ENCODE data around the gene KLHL15. TPM values are rescaled to one million over a fixed set of nuclear protein-coding genes. Genes with fewer than 3 reads are reported as not detected.
A peak's percentile ranks its signal among the peaks of the same experiment; 100 is the strongest.

KLHL15 gene
- total RNA-seq, 1 donor = 8.7 TPM

- DNase-seq (ENCODE audit: insufficient read length, low spot score, missing footprints) = no peak
- Histone ChIP-seq H3K27ac (ENCODE audit: low read depth, low read length) (no peak overlapping the region), H3K9me3 (ENCODE audit: low read depth, low read length) (no peaks in the 10 kb centered on the region), H3K4me2 (ENCODE audit: insufficient read depth, low read length) (no peak overlapping the region), H3K4me1 (ENCODE audit: insufficient read depth, low read length) (peaks cover 6% of the 10 kb centered on the region), H4K20me1 (ENCODE audit: insufficient read depth, low read length) (peaks cover 4% of the 10 kb centered on the region), H2AFZ (ENCODE audit: low read length) (no peak overlapping the region), H3K36me3 (ENCODE audit: insufficient read depth, low read length) (peaks cover 5% of the 10 kb centered on the region), H3K79me2 (ENCODE audit: insufficient read depth, low read length) (peaks cover 74% of the 10 kb centered on the region), H3K27me3 (ENCODE audit: insufficient read depth, low read length) (no peaks in the 10 kb centered on the region), H3K4me3 (ENCODE audit: insufficient read depth, low read length) (no peak overlapping the region)
- TF ChIP-seq, protein P1, sequence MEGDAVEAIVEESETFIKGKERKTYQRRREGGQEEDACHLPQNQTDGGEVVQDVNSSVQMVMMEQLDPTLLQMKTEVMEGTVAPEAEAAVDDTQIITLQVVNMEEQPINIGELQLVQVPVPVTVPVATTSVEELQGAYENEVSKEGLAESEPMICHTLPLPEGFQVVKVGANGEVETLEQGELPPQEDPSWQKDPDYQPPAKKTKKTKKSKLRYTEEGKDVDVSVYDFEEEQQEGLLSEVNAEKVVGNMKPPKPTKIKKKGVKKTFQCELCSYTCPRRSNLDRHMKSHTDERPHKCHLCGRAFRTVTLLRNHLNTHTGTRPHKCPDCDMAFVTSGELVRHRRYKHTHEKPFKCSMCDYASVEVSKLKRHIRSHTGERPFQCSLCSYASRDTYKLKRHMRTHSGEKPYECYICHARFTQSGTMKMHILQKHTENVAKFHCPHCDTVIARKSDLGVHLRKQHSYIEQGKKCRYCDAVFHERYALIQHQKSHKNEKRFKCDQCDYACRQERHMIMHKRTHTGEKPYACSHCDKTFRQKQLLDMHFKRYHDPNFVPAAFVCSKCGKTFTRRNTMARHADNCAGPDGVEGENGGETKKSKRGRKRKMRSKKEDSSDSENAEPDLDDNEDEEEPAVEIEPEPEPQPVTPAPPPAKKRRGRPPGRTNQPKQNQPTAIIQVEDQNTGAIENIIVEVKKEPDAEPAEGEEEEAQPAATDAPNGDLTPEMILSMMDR (IDR thresholded peaks at IDR 0.05; ENCODE audit: extremely low read depth, low read depth, low read length) = no peak
These were observed 8.2 kb downstream of the KLHL15 start for GRCh38 chrX:24018809-24019208.

DNA sequence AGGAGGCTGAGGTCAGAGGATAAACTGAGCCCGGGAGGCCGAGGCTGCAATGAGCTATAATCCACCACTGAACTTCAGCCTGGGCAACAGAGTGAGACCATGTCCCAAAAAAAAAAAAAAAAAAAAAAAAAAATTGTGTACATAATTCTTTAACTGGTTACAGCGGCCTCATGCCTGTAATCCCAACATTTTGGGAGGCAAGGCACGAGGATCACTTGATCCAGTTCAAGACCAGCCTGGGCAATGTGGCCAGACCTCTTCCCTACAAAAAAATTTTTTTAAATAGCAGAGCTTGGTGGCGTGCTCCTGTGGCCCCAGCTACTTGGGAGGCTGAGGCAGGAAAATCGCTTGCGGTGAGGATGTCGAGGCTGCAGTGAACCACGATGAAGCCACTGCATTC is 9.3 kb downstream of the KLHL15 start:
- H3K9me3 ChIP-seq (ENCODE audit: low read depth, low read length) = no peaks in the 10 kb centered on the region
- no peak overlapping the region for H2AFZ ChIP-seq (ENCODE audit: low read length)
- H4K20me1 ChIP-seq (ENCODE audit: insufficient read depth, low read length) = peaks cover 4% of the 10 kb centered on the region
- peaks cover 67% of the 10 kb centered on the region for H3K79me2 ChIP-seq (ENCODE audit: insufficient read depth, low read length)
- no peak overlapping the region for H3K4me2 ChIP-seq (ENCODE audit: insufficient read depth, low read length)
- H3K27ac ChIP-seq (ENCODE audit: low read depth, low read length) = no peak overlapping the region
- H3K4me3 ChIP-seq (ENCODE audit: insufficient read depth, low read length) = no peak overlapping the region
- H3K4me1 ChIP-seq (ENCODE audit: insufficient read depth, low read length) = peaks cover 6% of the 10 kb centered on the region
- no peak for DNase-seq (ENCODE audit: insufficient read length, low spot score, missing footprints)
- TF ChIP-seq, protein P1 (IDR thresholded peaks at IDR 0.05; ENCODE audit: extremely low read depth, low read depth, low read length) = no peak
- H3K27me3 ChIP-seq (ENCODE audit: insufficient read depth, low read length) = no peaks in the 10 kb centered on the region
- peaks cover 5% of the 10 kb centered on the region for H3K36me3 ChIP-seq (ENCODE audit: insufficient read depth, low read length)

DNA sequence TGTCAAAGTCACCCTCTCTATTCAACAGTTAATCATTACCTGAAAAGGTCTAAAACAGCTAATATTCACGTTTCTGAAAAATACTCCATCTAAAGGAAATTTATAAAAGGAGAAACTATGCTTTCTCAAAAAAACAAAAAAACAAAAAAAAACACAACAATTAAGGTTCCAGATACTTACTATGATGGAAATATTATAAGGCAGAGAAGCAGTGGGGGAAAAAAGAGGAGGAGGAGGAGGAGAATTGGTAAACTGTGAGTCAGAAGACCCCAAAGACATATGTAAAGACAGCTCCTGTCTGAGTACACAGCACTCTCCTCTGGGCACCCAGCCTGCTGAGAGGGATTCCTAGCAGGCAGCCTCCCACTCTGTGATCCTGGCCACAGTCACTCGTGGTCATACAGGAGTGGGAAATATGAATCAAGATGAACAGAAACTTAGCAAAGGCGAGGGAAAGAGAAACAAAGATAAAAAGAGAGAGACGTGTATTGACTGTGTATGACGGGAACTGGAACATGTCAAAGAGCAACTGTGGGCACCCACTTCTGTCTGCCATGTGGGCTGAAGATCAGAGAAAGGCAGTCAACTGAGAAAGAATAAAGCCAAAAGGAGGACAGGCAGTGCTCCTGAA is 12.5 kb downstream of the KLHL15 start:
- peak overlapping the region; percentile 53 for H3K4me2 ChIP-seq (ENCODE audit: insufficient read depth, low read length)
- H3K9me3 ChIP-seq (ENCODE audit: low read depth, low read length) = no peaks in the 10 kb centered on the region
- H3K27me3 ChIP-seq (ENCODE audit: insufficient read depth, low read length) = no peaks in the 10 kb centered on the region
- H3K4me1 ChIP-seq (ENCODE audit: insufficient read depth, low read length) = peaks cover 6% of the 10 kb centered on the region
- H3K4me3 ChIP-seq (ENCODE audit: insufficient read depth, low read length) = no peak overlapping the region
- DNase-seq (ENCODE audit: insufficient read length, low spot score, missing footprints) = no peak
- H4K20me1 ChIP-seq (ENCODE audit: insufficient read depth, low read length) = peaks cover 4% of the 10 kb centered on the region
- no peak overlapping the region for H3K27ac ChIP-seq (ENCODE audit: low read depth, low read length)
- peaks cover 5% of the 10 kb centered on the region for H3K36me3 ChIP-seq (ENCODE audit: insufficient read depth, low read length)
- TF ChIP-seq, protein P1 (IDR thresholded peaks at IDR 0.05; ENCODE audit: extremely low read depth, low read depth, low read length) = no peak
- H2AFZ ChIP-seq (ENCODE audit: low read length) = no peak overlapping the region
- H3K79me2 ChIP-seq (ENCODE audit: insufficient read depth, low read length) = peaks cover 52% of the 10 kb centered on the region

GRCh38 chrX:24012266-24012665 is 14.7 kb downstream of the KLHL15 start:
- H3K9me3 ChIP-seq (ENCODE audit: low read depth, low read length) = no peaks in the 10 kb centered on the region

More at GRCh38 chrX:24012266-24012665, 14.7 kb downstream of the KLHL15 start:
- TF ChIP-seq, protein P1 (IDR thresholded peaks at IDR 0.05; ENCODE audit: extremely low read depth, low read depth, low read length) = no peak
- Histone ChIP-seq H3K4me1 (ENCODE audit: insufficient read depth, low read length) (peaks cover 6% of the 10 kb centered on the region), H2AFZ (ENCODE audit: low read length) (no peak overlapping the region), H3K36me3 (ENCODE audit: insufficient read depth, low read length) (no peaks in the 10 kb centered on the region), H3K4me2 (ENCODE audit: insufficient read depth, low read length) (no peak overlapping the region), H4K20me1 (ENCODE audit: insufficient read depth, low read length) (peaks cover 4% of the 10 kb centered on the region), H3K79me2 (ENCODE audit: insufficient read depth, low read length) (peaks cover 47% of the 10 kb centered on the region), H3K27ac (ENCODE audit: low read depth, low read length) (no peak overlapping the region), H3K4me3 (ENCODE audit: insufficient read depth, low read length) (no peak overlapping the region), H3K27me3 (ENCODE audit: insufficient read depth, low read length) (no peaks in the 10 kb centered on the region)
- DNase-seq (ENCODE audit: insufficient read length, low spot score, missing footprints) = no peak
